Left renal cortex interstitium (tissue), 4 donors: ENCODE data around the gene SLCO3A1. TPM values are rescaled to one million over a fixed set of nuclear protein-coding genes. Genes with fewer than 3 reads are reported as not detected.

Source experiments
- DNase-seq, 4 donors: peaks; one replicate each; pipeline ENCODE4 v3.0.0-alpha.2; 2013; ENCODE audit warnings: low read depth in 4 of 4, low spot score in 2 of 4, missing footprints in 1 of 4
- polyA plus RNA-seq, 4 donors: library from polyadenylated mRNA; unstranded; fragments of 120-200 nt; gene quantifications; one replicate each; pipeline ENCODE4 v1.2.1, GENCODE V29; 2013; ENCODE audit not compliant: insufficient read length in 4 of 4

Gene SLCO3A1
- polyA plus RNA-seq, 4 donors, result 7.8 to 14.4 (median 11.9) TPM

DNA sequence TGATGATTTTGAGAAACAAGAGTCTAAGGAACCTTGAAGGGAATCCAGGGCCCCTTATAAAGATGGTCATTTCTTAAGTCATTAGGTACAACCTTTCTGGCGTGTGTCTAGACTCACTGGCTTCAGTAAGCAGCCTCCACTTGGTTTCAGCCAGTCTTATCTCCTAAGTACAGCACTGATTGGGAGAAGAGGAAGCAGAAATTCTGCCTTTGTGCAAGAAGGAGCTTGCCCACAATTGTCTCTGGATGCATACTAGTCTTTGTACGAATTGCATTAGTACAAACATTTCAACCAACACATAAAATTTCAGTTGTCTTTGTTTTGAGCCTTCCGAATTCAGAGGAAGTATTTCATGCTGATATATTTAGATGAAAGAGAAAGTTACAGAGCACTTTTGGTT, 139.4 kb downstream of the SLCO3A1 start:
- no peak for DNase-seq

DNA sequence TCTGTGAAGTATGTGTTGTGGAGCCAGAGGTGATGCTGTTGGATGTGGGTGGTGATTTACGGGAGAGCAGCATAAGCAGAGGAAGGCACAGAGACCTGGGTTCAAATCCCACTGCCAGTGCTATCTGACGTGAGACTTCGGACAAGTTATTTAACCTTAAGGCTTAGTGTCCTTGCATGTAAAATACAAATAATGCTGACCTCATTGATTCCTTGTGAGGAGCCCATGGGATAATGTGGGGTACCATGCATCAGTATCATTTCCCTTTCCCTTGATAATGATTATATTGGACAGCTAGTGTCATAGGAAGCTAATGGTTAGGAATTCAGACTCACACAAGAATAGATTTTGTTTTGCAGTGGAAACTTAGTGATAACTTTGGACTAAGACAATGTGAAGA, 141.6 kb downstream of the SLCO3A1 start:
- no peak for DNase-seq

DNA sequence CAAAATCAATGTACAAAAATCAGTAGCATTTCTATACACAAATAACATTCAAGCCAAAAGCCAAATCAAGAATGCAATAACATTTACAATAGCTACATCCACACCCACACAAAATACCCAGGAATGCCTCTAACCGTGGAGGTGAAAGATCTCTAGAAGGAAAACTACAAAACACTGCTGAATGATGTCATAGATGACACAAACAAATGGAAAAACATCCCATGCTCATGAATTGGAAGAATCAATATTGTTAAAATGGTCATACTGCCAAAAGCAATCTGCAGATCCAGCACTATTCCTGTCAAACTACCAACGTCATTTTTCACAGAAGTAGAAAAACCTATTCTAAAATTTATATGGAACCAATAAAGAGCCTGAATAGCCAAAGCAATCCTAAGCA, 143.7 kb downstream of the SLCO3A1 start:
- DNase-seq, result no peak

DNA sequence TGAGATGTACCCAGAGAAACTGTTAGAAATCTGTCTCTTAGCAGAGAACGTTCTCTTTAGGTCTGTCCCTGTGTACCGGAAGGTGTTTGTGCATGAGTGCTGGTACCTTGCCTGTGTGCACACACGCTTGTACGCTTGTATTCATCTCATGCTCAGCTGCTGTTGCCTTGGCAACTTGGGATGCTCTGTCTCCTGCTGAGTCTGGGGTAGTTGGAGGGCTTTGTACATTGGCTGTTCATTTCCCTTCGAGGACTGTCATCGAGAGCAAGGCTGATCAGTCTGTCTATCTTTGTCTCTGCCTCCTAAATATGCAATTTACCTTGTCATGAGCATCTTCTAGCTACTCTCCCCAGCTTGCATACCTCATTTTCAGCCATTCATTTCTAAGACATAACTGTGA, 147.2 kb downstream of the SLCO3A1 start:
- DNase-seq, result no peak

DNA sequence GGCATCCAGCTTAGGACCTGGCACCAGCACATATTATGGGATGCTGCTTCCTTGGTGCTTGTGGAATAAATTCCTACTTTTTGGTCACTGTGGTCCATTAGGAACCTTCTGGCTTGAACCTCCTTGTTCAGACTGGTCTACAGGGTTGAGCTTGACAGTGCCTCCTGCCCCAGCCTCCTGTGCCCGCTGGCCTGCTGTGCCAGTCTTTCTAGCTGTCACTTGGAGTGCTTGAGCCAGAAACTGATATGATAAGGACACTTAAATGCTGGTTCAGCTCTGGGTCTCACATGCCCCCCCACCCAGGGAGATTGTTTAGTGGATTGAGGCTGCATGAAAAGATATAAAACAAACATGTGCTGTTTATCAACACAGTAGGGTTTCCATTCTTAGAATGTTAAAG, 147.8 kb downstream of the SLCO3A1 start:
- no peak for DNase-seq

DNA sequence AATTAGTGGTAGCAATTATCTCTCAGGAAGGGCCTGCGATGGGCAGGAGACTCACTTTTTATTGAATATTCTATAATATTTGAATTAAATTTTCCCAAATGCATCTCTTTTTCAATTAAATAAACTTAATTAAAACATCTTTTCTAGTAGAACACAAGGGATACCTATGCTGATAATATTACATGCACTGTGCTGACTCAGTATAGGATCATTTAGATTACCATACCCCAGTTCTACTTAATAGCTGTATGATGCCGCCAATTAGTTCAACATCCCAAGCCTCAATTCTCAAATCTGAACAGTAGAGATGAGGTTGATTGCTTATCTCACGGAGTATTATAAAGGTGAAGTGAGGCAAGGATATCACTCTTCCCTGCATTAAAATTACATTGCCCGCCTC, 149.2 kb downstream of the SLCO3A1 start:
- DNase-seq, result no peak

DNA sequence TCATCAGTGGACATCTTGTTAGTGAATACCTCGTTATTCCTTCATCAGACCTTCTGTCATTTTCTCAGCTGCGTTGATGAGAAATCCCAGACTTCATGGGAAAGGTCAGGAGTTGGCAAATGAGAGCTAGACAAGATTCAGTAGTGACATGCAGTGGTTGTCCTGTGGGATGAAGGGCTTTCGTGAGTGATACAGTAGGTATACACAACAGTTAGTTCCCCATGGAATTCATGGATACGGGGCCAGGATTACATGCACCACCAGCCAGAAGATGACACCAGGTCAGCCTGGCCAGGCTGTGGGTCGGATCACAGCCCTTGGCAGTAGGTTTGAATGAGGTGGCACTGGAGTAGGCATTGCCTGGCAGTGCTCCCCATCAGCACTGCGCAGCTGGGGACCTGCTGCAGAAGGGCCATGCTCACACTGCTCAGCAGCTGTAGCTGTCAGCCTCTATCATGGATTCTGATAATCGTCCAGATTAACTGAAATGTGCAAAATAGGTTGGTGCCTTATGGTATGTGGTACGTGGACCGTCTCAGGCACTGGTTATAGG, 150.1 kb downstream of the SLCO3A1 start:
- no peak for DNase-seq

DNA sequence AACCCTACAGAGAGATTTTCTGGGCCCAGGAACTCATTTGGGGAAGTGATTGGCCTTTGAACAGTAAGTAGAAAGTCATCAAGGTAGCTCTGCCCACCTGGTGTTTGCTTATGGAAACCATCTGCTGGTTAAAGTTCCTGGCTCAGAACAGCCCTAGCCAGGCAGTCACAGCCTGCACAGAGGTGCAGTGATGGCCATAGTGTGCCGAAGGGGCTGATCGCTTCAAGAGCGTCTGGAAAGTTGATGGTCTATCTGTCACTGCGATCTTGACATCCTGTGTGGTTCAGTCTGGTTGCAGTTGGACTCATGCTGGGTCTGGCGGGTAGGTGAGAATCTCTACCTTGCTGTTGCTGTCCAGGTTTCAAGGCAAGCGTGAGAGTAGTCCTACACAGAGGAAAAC, 151.6 kb downstream of the SLCO3A1 start:
- no peak for DNase-seq

DNA sequence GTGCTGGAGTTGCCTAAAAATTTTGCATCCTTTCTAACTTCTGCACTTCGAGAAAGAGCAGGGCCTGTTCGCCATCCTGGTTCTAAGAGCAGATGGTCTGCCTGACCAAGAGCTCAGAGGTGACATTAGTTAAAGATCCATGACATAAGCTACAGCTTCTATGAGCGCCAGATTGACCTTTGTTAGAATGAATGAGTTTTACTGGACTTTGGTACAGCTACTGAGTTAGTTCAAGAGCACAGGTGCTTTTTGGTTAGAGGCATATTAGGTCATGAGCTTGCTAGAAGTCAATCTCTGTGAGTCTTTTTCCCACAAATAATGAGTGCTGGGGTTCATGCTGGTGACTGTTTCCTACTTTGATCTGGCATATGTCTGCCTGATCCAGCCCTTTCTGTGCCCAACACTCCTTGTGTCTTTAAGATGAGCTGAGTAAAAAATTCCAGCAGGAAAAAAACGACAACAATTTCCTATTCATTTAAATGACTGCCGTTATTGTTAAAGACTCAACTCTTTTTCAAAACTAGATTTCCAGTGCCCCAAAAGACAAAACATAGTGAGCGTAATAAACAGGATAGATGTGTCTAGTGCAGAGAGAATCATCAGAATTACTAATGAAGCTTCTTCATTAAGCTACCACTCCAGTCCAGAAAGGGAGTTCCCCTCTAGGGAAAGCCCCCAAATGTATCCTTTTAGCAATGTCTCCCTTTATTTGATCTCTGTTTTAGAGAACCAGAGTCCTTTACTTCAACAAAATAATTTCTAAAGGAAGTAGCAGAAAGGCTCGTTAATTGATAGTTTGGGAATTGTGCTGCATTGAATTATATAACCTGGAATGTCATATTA, 152.9 kb downstream of the SLCO3A1 start:
- DNase-seq, result no peak

DNA sequence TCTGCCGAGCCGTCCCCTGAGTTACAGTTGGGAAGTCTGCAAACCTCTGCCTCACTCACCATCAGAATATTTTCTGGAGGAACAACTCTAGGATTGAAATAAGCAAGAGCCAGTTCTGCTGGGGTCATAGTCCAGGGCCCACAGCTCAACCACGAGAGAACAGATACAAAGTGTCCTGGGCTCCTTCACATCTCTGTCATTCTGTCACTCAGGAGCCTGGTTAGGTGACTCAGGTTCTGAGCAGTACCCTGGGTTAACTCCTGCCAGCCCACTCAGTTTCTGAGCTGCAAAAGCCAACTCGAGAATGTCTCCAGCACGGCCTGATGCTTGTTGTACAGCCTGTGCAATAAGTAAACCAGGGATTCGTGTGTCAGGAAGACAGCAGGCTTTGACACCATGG, 155.7 kb downstream of the SLCO3A1 start:
- no peak for DNase-seq

DNA sequence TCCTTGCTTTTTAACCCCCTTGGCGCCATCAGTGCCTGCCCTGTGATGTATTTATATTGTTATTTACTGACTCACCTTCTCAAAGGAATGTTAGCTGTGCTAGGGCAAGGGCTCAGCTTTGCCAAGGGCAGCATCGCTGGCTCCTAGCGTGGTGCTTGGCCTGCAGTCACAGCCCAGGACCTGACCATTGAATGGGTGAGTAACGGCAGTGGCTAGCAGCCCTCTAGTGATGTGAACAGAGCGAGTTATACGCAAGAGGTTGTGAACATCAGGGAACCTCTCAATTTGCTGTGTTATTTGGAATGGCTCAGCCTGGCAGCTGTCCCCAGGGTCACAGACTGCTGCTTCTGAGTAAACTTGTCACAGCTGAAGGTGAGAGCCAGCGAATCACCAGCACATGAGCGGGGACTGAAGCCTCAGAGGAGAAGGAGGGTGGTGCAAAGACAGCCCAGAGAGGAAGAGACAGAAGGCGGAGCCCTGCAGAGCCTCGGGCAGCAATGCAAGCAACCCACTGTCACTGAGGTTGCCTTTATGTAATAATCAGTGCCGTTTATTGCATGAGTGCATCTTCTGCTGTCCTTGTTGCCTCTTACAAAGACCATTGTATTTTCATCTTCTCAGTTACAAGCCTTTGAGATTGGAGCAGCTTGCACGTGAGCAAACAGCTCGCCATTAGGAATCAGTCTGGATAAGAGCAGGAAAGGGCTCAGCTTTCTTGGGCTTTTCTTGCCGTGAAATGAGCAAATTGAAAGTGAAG, 158.3 kb downstream of the SLCO3A1 start:
- DNase-seq, result no peak

DNA sequence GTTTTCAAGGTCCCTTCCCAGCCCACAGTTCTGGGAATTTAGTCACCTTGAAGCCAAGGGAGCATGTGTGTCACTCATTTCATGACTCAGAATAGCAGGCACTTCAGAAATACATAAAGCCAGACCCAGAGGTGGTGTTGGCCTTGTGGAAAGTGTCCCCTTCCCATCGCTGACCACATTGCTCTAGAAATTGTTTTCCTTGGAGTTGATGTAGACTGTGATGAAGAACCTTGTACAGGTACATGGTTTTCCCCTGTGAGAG, 158.8 kb downstream of the SLCO3A1 start:
- no peak for DNase-seq

DNA sequence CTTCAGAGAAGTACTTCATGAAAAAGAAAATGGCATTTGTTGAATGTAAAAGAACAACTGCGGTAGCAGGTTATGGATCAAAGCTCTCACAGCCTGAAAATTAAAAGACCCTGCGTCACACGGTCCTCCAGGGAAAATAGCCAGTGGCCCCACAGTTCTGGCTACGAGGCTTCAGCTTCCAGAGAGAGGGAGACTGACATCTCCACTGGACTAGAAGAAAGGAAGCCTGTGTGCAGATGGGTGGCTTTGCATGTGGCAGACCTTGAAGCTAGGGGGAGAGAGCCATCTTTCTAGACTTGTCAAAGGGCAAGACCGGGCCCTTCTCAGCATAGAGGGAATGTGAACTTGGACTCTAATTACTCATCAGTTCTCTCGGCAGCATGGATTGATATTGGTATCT, 159.4 kb downstream of the SLCO3A1 start:
- DNase-seq, result no peak

DNA sequence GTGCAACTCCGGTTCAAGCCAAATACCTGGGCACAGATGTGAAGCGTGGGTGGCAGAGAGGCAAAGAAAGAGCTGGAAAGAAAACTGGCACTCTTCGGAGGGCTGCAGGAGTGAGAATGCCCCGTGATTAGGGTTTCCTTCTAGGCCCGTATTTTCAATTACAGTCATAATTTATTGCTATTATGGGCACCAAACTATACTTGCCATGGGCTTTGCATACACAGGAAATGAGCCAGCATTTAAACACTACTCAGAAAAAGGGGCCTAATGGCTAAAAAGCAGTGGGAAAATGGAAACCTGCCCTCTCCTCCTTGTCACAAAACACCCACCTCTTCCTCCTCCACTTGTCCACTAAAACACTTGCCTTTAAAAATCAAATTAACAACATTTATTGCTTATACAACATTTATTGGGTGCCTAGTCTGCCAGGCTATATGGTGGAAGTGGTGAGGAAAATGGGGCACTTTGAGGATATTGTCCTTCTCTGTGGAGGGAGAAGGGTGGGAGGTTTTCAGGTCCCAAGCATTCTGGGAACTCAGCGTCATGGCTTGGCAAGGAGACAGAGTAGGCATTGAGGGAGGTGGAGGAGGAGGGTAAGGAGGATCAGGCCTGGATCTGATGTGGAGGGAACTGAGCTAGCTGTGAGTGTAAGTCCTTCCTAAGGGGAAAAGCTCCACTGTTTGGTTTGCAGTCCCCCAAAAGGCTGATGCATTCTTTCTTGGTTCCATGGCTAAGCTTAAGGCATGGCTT, 160.9 kb downstream of the SLCO3A1 start:
- DNase-seq, result no peak

DNA sequence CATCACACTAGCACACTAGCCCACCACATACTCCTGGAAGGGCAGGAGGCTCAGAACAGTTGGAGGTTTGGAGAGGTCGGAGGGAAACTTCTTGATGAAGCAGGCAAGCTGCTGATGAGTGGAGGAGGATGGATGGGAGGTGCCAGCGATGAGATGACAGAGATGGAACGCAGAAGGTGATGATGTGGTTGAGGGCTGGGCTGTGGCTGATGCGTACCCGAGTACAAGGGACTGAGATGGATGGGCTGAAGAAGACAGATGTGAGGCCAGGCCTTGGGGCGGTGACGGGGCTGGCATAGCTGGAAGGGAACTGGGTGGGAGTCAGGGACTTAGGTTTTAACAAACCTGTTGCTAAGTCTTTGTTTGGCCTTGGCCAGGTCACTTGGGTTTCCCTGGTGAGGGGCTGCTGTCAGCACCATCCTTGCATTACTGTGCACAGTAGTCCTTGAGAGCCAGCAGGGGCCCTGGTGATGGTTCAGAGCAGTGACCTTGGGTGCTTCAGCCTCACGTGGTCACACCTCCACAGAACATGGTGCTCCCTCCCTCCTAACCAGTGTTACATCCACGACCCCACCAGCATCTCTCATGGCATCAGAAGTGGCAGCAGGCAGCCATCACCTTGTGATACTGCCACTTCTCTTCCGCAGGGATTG, 164.5 kb downstream of the SLCO3A1 start:
- DNase-seq, result no peak

DNA sequence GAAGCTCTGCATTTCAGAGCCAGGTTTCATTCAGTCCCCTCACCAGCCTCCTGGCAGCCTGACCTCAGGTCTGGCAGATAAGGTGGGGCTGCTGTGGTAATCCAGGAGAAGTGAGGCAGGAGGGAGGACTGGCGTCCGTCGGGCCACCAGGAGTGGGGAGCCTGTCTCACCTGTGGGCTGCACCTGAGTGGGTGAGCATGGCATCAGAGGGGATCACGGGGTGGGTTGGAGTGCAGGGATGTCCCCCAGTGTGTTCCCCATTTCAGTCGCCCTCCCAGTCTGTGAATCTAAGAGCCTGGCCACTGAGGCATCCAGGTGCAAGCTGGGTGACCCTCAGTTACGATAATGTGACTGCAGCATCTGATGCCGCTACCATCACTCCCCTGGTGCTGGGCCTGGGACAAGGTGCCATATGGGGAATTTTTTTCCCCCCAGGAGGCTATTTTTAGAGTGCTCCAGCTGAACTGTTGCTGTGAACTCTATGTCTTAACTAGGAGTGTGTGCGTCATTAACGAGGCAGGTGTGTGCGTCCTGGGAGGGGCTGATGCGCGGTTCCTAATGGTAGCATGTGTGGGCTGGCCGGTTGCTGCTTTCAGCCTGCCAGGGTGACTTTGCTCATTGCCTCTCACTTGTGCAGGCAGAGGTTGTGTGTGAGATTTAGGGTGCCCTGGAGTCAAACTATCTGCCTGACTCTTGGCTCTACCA, 165.2 kb downstream of the SLCO3A1 start:
- DNase-seq, result no peak

DNA sequence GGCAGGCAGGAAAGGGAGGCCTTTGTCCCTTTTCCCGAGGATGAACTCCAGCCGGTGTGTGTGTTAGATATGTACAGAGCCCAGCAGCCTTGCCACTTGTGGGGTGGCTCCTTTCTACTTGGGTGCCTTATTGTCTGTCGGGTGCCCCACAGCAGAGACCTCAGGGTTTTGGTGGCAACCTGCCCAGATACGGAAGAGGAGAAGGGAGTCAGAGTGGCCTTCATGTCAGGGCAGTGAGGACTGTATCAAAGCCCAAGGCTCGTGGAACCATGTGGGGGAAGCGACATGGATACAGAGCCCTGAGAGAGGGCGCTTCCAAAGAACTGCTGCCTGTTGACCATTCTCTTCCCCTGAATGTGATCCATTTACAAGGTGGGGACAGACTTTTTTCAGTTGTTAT, 166.2 kb downstream of the SLCO3A1 start:
- no peak for DNase-seq

DNA sequence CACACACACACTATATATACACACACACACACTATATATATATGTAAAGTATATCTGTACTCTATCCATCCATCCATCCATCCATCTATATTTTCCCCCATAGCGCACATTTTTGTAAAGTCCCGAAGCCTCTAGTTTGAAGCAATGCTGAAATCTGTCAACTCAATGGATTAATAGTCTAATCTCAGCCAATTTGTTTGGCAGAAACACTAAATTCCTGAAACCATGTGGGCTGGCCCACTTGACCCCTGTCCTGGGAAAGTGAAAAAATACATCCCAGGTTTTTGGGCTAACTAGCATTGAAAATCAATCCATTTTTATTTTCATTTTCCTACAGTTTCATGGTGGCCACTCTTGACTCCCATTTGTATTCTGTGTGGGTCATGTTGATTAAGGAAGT, 166.7 kb downstream of the SLCO3A1 start:
- no peak for DNase-seq

DNA sequence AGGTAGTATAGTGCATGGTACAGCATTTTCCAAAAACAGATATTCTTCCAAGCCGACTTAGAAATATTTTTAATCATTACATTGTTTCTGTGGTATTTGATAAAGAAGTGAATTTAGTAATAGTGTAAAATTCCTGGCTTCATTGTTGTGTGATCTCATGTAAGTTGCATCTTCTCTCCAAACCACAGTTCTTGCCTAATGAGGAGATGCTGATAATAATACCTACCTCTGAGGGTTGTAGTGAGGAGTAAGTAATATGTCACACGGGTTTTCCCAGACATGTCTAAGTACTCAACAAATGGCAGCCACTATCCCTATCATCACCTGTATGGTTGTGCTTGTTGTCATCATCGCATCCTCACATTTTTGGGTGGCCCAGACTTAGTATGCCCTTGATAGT, 167.3 kb downstream of the SLCO3A1 start:
- no peak for DNase-seq

DNA sequence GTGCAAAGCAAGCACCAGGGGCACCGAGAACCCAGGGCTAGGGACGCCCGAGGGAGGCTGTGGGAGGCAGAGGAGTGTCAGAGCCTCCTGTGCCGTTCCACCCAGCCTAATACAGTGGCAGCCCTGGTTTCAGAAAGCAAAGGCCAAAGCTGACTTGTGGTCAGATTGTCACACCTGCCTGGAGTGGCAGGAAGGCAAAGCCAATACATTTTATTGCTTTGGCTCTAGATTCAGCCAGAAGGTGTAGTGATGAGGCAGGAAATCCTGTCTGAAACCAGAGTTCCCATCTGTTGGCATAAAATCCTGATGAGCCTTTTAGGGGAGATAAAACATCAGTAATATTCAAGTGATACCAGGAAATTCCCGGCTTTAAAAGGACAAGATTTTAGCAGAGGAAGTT, 168.3 kb downstream of the SLCO3A1 start:
- DNase-seq, result no peak
